Epithelial cell of esophagus (primary cell): ENCODE results near the gene LBX2.

Experiments used
- DNase-seq: peaks from one replicate; pipeline ENCODE4 v3.0.0; 2010; ENCODE audit warnings: low read depth
- H3K4me3 ChIP-seq: 2 replicates; pipeline ENCODE4 v1.5.1; 2011; ENCODE audit warnings: mild to moderate bottlenecking, low read length, control low read depth
- TF ChIP-seq, protein P1 (sequence below): IDR thresholded peaks from 2 replicates; pipeline ENCODE4 v1.5.1; 2011; ENCODE audit warnings: low read depth, mild to moderate bottlenecking, low read length, control low read depth, inconsistent platforms; ENCODE audit not compliant: insufficient read depth; ENCODE audit errors: missing control alignments

The LBX2 gene

DNA sequence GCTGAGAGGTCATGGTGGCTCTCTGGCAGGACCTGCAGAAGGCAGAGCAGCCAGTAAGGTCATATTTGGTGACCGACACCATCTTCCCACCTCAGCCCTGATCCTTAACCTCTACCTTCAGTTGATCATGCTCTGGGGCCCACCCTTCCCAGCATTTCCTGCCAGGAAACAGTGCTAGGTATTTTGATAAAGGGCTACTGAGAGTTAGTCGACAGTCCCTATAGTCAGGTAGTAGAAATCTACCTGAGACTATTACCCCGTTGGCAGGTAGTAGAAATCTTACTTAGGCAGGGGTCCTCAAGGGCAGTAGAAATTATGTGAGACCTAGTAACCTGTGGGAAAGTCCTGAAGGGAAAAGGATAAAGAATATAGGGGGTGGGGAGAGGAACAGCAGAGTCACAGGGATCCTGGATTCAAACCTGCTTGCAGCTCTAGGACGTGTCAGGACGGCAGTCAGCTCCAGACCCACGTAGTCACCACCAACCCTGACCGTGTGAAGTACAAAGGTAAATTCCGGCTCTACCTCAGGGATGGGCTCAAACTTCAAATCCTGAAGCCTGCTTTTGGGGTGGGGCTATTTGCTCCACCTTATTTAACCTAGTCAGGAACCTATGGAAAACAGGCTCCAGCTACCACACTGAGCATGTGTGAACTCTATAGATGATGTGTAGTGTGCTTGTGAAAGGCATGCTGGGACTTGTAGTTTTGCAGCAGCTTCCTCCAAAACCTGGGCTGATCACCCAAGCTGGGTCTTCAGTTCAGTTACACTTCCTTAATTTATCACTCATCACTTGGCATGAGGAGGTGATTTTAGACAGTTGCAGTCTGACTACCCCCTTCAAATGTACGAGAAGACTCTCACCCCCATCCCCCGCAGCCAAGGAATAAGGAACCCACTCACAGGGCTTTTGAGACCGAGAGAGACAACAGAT, 26.6 kb upstream of the LBX2 start, which contains the start of gene DQX1:
Gene DQX1, minus strand, starts transcription at position 515 of the 932 bp plus-strand sequence. Its CDS starts 502 bp downstream, at position 13.
- TF ChIP-seq, protein P1, sequence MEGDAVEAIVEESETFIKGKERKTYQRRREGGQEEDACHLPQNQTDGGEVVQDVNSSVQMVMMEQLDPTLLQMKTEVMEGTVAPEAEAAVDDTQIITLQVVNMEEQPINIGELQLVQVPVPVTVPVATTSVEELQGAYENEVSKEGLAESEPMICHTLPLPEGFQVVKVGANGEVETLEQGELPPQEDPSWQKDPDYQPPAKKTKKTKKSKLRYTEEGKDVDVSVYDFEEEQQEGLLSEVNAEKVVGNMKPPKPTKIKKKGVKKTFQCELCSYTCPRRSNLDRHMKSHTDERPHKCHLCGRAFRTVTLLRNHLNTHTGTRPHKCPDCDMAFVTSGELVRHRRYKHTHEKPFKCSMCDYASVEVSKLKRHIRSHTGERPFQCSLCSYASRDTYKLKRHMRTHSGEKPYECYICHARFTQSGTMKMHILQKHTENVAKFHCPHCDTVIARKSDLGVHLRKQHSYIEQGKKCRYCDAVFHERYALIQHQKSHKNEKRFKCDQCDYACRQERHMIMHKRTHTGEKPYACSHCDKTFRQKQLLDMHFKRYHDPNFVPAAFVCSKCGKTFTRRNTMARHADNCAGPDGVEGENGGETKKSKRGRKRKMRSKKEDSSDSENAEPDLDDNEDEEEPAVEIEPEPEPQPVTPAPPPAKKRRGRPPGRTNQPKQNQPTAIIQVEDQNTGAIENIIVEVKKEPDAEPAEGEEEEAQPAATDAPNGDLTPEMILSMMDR, result no peak
- peak; percentile 99 for DNase-seq
- H3K4me3 ChIP-seq, result peak within 1 kb of the TSS; percentile 47

DNA sequence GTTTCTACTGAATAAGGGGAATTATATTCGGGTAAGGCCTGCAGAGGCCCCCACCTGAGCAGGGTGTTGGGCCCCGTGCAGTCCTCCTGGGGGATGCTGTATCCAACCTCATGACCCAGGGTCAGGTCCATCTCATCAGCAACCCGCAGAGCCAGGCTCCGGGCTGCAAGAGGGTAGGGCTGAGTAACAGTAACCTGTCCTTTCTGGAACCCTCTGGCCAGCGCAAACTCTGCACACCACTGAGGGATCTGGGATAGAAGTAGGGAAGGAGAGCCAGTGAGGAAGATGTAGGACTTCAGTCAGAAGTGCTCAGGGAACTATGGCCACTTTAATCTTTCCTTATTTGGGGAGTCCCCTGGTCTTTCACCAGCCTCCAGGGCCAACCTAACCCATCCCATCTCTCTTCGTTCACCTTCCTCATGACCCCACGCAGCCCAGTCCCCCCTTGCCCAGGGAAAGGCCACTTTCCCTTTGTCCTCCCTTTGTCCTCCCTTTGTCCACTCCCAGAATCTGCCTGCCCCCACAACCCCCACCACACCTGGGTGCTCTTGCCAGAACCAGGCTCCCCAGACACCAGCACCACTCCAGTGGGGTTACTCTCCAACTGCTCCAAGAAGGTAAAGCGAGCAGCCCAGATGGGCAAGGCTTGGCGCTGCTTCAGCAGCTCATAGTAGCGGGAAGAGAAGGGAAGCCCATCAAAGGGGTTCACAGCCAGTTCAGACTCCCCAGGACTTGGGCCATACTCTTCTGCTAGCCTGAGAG, 25.7 kb upstream of the LBX2 start:
- no peak for DNase-seq
- peak overlapping the region; percentile 47 for H3K4me3 ChIP-seq
- TF ChIP-seq, protein P1, result no peak

DNA sequence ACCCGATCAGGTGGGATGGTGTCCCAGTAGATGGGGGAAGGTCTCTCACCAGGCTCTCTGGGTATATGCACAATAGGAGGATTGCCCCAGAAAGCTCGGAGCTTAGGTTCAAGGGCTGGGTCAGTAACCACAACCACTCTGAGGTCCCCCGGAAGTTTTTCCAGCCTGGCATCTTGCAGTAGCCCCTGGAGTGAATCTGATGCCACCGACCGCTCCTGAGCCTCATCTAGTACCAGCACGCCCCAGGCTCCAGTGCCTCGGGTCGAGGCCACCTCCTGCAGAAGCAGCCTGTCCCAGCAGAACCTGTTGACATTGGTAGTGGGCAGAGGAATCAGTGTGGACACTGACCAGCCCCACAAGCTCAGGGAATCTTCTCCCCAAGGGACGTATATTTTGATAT, 24.6 kb upstream of the LBX2 start:
- H3K4me3 ChIP-seq, result no peak overlapping the region
- DNase-seq, result no peak
- TF ChIP-seq, protein P1, result no peak

DNA sequence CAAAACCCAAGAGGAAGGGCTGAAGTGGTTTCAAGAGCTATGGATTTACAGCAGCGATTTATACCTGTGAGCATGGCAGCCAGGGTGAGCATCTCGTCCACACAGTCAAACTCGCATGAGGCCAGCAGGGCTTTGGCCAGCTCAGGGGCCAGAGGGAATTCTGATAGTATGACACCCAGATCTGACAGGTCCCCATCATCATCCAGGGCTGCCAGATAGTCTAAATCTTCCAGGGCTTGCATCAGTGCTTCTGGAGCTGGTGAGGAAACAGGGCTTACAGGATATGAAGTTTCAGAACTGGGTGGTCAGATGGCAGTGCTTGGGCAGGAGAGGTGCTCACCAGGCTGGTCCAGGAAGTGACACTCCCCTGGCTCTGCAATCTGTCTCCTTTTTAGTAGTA, 23.1 kb upstream of the LBX2 start:
- no peak overlapping the region for H3K4me3 ChIP-seq
- no peak for DNase-seq
- TF ChIP-seq, protein P1, result no peak

DNA sequence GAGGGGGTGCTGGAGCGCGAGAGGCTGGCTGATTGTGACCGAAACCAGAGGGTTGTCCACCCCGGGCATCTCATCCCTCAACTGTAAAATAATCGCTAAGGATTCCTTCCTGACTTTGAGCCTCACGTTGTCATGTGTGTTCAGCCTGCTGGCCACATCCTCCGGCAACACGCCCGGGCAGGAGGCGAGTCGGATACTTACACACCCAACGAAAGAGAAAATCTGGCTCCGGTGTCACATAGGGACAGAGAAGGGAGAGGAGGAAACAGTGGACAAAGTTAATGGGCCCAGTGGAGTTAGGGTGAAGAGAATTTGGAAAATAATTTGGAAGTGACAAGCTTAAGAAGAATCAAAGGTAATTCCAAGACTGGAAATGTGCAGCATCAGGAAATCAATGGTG, 17.2 kb upstream of the LBX2 start:
- TF ChIP-seq, protein P1, result no peak
- DNase-seq, result no peak
- no peak overlapping the region for H3K4me3 ChIP-seq

DNA sequence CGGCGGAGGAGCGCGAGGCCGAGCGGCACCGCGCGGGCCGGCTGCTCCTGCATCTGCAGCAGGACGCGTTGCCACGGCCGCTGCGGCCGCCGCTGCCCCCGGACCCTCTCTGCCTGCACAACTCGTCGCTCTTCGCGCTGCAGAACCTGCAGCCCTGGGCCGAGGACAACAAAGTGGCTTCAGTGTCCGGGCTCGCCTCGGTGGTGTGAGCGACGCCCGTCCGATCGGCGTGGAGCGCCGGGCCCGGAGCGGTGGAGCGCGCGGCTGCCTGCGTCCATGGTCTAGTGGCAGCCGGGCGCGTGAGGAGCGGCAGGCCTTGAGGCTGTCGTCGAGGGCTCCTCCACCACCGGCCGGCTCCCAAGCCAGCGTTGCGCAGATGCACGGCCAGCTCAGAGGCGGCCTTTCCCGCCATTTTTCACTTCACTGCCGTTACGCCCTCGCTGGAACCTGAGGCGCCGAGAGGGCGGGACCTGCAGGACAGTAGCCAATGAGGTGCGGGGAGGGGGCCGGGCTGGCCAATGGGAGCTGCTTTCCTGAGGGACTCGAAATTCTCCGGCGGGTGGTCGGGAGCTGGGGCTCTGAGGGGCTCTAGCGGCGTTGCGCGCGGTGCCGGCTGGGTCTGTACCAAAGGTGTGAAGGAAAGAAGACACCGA, 16.7 kb upstream of the LBX2 start:
- TF ChIP-seq, protein P1, result no peak
- peak; percentile 54 for DNase-seq
- no peak overlapping the region for H3K4me3 ChIP-seq
